ENCODE data around the gene NTHL1.

- TF ChIP-seq CTCF (IDR thresholded peaks at IDR 0.05 in 8 of 11, conservative IDR thresholded peaks at IDR 0.05 in 3 of 11): peak; percentile 98 to 100 (median 99)
- peak in 1 of 3 donors; percentile 44 for TF ChIP-seq POLR2A (IDR thresholded peaks at IDR 0.05)
Observed at GRCh38 chr16:2023092-2024031, 24.3 kb downstream of the NTHL1 start.

Data from spleen (tissue), 7 donors.